Uterus (tissue), 2 donors: ENCODE results near the gene TIMM10B.

ENCODE experiments used
- POLR2A ChIP-seq, 2 donors: fragments of 450-650 bp; IDR thresholded peaks; one replicate each; pipeline ENCODE4 v1.6.1; 2016; ENCODE audit warnings: antibody characterized with exemption in 2 of 2, mild to moderate bottlenecking in 1 of 2, moderate library complexity in 1 of 2
- TF ChIP-seq, protein P1 (sequence below), 4 experiments: fragments of 200-600 bp in 2 of 4; fragments of 450-650 bp in 2 of 4; sonication (generic) in 2 of 4; IDR thresholded peaks; one replicate each; pipeline ENCODE4 v1.5.1; 2016 to 2019; ENCODE audit warnings: antibody characterized with exemption in 4 of 4, mild to moderate bottlenecking in 2 of 4, moderate library complexity in 1 of 4

DNA sequence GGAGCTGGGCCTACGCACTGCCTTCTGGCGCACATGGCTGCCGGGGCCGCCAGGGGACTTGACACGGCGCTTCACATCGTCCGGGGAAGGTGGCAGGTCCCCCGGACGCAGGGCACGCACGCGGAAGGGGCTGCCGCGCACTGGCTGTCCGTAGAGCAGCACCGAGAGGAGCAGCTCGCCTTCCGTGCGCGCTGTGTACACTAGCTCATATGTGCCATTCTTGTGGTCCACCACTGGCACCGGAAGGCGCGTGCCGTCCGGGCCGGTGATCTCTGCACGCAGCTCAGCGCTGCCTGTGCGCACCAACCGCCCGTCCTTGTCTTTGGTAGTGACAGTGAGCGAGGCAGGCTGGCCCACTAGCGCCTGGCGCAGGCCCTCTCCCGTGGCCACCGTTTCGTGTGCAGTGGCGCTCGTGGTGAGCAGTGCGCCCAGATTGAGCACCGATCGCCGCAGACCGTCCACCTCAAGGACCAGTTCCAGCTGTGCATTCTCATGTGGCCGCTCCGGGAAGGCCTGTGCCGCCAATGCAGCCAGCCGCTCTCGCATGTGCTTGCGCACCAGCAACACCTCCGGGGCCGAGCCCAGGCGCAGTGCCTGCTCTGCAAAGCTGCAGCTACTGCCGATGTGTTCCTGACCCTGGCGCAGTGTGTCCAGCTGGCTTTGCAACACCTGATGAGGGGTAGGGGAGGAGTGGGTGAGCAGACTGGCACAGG lies 24.8 kb upstream of the TIMM10B start:
- TF ChIP-seq, protein P1, sequence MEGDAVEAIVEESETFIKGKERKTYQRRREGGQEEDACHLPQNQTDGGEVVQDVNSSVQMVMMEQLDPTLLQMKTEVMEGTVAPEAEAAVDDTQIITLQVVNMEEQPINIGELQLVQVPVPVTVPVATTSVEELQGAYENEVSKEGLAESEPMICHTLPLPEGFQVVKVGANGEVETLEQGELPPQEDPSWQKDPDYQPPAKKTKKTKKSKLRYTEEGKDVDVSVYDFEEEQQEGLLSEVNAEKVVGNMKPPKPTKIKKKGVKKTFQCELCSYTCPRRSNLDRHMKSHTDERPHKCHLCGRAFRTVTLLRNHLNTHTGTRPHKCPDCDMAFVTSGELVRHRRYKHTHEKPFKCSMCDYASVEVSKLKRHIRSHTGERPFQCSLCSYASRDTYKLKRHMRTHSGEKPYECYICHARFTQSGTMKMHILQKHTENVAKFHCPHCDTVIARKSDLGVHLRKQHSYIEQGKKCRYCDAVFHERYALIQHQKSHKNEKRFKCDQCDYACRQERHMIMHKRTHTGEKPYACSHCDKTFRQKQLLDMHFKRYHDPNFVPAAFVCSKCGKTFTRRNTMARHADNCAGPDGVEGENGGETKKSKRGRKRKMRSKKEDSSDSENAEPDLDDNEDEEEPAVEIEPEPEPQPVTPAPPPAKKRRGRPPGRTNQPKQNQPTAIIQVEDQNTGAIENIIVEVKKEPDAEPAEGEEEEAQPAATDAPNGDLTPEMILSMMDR (IDR thresholded peaks at IDR 0.05): no peak
- TF ChIP-seq POLR2A (IDR thresholded peaks at IDR 0.05): no peak
